Panc1 (cell line): Measurements from ENCODE around the gene MAN2C1. TPM values are rescaled to one million over a fixed set of nuclear protein-coding genes. Genes with fewer than 3 reads are reported as not detected.
"Not testable (repeated sequence)": the region's sequence is repeated elsewhere in the genome, so short reads cannot be mapped to it uniquely, and the experiment has no call there.

Experiments used
- ATAC-seq: fragments of 200-7000 bp; cut with Tn5 transposase; 2 replicates; pipeline ENCODE4 v1.9.1; 2020; ENCODE audit warnings: mild to moderate bottlenecking, moderate library complexity
- BruUV-seq: library from RNA; stranded (reverse); fragments of 400-500 nt; replicated peaks from 2 replicates; lab custom pipeline; 2021; lab: Mats Ljungman, UMichigan
- CTCF ChIA-PET: fragments of 300-600 bp; sonication (Branson Sonifier 250); formaldehyde crosslinking; loops from one replicate; lab custom pipeline; 2022; ENCODE audit warnings: antibody characterized with exemption; lab: Charles Lee
- POLR2A ChIA-PET: fragments of 300-600 bp; sonication (Branson Sonifier 250); formaldehyde crosslinking; loops from one replicate; lab custom pipeline; 2022; ENCODE audit warnings: antibody characterized with exemption; lab: Charles Lee
- DNase-seq: peaks from one replicate; pipeline ENCODE4 v3.0.0-alpha.2; 2010; ENCODE audit warnings: low read depth, low spot score
- H3K27ac ChIP-seq: 2 replicates; pipeline ENCODE4 v1.5.1; 2011; ENCODE audit warnings: mild to moderate bottlenecking, low read length, inconsistent platforms
- H3K27me3 ChIP-seq: fragments of 200-500 bp; sonication (Bioruptor generic); 2 replicates; pipeline ENCODE4 v1.6.0; 2014; ENCODE audit warnings: low read length, inconsistent platforms; ENCODE audit not compliant: control insufficient read depth, insufficient read depth
- H3K36me3 ChIP-seq: fragments of 200-500 bp; sonication (Bioruptor generic); 2 replicates; pipeline ENCODE4 v1.5.1; 2014; ENCODE audit warnings: inconsistent platforms, mild to moderate bottlenecking, low read length, moderate library complexity; ENCODE audit not compliant: control insufficient read depth, insufficient read depth
- H3K4me1 ChIP-seq: 2 replicates; pipeline ENCODE4 v1.5.1; 2011; ENCODE audit warnings: inconsistent platforms, mild to moderate bottlenecking, low read length, moderate library complexity; ENCODE audit not compliant: control insufficient read depth, insufficient read depth
- H3K4me3 ChIP-seq, 2 experiments: 2 replicates each; pipeline ENCODE4 v1.5.1; 2011 to 2012; ENCODE audit warnings: low read depth in 2 of 2, low read length in 2 of 2, mild to moderate bottlenecking in 2 of 2, inconsistent platforms in 1 of 2, moderate library complexity in 1 of 2
- H3K9me3 ChIP-seq: fragments of 200-500 bp; sonication (Bioruptor generic); 2 replicates; pipeline ENCODE4 v1.5.1; 2014; ENCODE audit warnings: low read depth, mild to moderate bottlenecking, inconsistent platforms, low read length, moderate library complexity; ENCODE audit not compliant: control insufficient read depth, insufficient read depth
- CTCF ChIP-seq: fragments of 450-650 bp; IDR thresholded peaks from 2 replicates; pipeline ENCODE4 v1.5.1; 2017; ENCODE audit warnings: mild to moderate bottlenecking
- POLR2AphosphoS5 ChIP-seq: IDR thresholded peaks from 2 replicates; pipeline ENCODE4 v1.6.1; 2012; ENCODE audit warnings: mild to moderate bottlenecking, low read depth, low read length, moderate library complexity
- REST ChIP-seq, 2 experiments: IDR thresholded peaks; 2 replicates each; pipeline ENCODE4 v1.6.1; 2011 to 2012; ENCODE audit warnings: low read depth in 2 of 2, control low read depth in 1 of 2, low read length in 1 of 2, mild to moderate bottlenecking in 1 of 2, moderate library complexity in 1 of 2; ENCODE audit not compliant: insufficient read depth in 1 of 2
- SIN3A ChIP-seq: IDR thresholded peaks from 2 replicates; pipeline ENCODE4 v1.6.1; 2012; ENCODE audit warnings: low read depth, mild to moderate bottlenecking, low read length, moderate library complexity, borderline replicate concordance; ENCODE audit not compliant: insufficient read depth
- TCF7L2 ChIP-seq: IDR thresholded peaks from 2 replicates; pipeline ENCODE4 v1.6.1; 2011; ENCODE audit warnings: mild to moderate bottlenecking, low read depth, low read length, inconsistent platforms
- in situ Hi-C: cut with HindIII; loops from 2 replicates; pipeline ENCODE4 v1.10.0; 2016; ENCODE audit warnings: low sequenced_read_pairs, low pct_unique_long_range_greater_than_20kb
- intact Hi-C: fragments of 100-400 bp; cut with micrococcal nuclease; formaldehyde crosslinking; loops from one replicate; pipeline ENCODE4 v1.10.0; 2022; ENCODE audit not compliant: unreplicated experiment
- total RNA-seq: library from RNA; stranded (reverse); gene quantifications from one replicate; pipeline ENCODE4 v1.2.1, GENCODE V29; 2021; ENCODE audit not compliant: unreplicated experiment

MAN2C1 gene
- total RNA-seq, 1 experiment from 2014 or later, result 127 TPM

- BruUV-seq, result no TSS peak
- DNase-seq (no peak), ATAC-seq (no peak)
- H3K4me1 ChIP-seq, result no peaks in the 10 kb centered on the region
- ChIA-PET CTCF (no interaction called here), POLR2A (no interaction called here)
- H3K36me3 ChIP-seq, result no peaks in the 10 kb centered on the region
- H3K27me3 ChIP-seq, result no peaks in the 10 kb centered on the region
- TF ChIP-seq TCF7L2 (no peak), REST (IDR thresholded peaks at IDR 0.05; ENCODE audit: insufficient read depth in 1 of 2, low read depth in 2 of 2, low read length in 1 of 2) (no peak), CTCF (no peak), SIN3A (no peak), POLR2AphosphoS5 (no peak)
- intact Hi-C loops (no loop called here), in situ Hi-C loops (no loop called here)
- no peak overlapping the region for H3K4me3 ChIP-seq
- no peaks in the 10 kb centered on the region for H3K9me3 ChIP-seq
- no peak overlapping the region for H3K27ac ChIP-seq
Observed at GRCh38 chr15:75325922-75326321, 42.5 kb downstream of the MAN2C1 start.

GRCh38 chr15:75321711-75322110 lies 46.7 kb downstream of the MAN2C1 start:
- intact Hi-C loops, result no loop called here
- no peak overlapping the region for H3K27ac ChIP-seq
- no peaks in the 10 kb centered on the region for H3K36me3 ChIP-seq
- H3K4me1 ChIP-seq, result no peaks in the 10 kb centered on the region
- POLR2A ChIA-PET, result interaction anchor here (0.5 to 0.6 kb wide), 2 partner anchors 83 to 292 kb away, joined by 4 to 10 read pairs; no protein-coding TSS in a partner anchor
- BruUV-seq, result no TSS peak
- no peak overlapping the region for H3K4me3 ChIP-seq
- in situ Hi-C loops, result no loop called here
- H3K9me3 ChIP-seq, result no peaks in the 10 kb centered on the region
- no peak for ATAC-seq
- CTCF ChIA-PET, result no interaction called here
- H3K27me3 ChIP-seq, result no peaks in the 10 kb centered on the region
- DNase-seq, result no peak
- TF ChIP-seq REST (IDR thresholded peaks at IDR 0.05; ENCODE audit: insufficient read depth in 1 of 2, low read depth in 2 of 2, low read length in 1 of 2) (no peak), SIN3A (no peak), POLR2AphosphoS5 (no peak), TCF7L2 (no peak), CTCF (no peak)

- intact Hi-C loops, CTCF ChIA-PET, H3K9me3 ChIP-seq, POLR2A ChIA-PET, H3K4me3 ChIP-seq, H3K4me1 ChIP-seq, ATAC-seq, H3K27ac ChIP-seq, H3K36me3 ChIP-seq, DNase-seq, H3K27me3 ChIP-seq, BruUV-seq, in situ Hi-C loops: not testable (repeated sequence)
Observed at GRCh38 chr15:75319231-75319897, 49.0 kb downstream of the MAN2C1 start.
